NCI-H446 treated with DMSO at 0.1 percent for 48 hours (cell line): ENCODE results near the gene AP4M1.
"Not testable (repeated sequence)": the region's sequence is repeated elsewhere in the genome, so short reads cannot be mapped to it uniquely, and the experiment has no call there.

Experiments
- DNase-seq: peaks from one replicate; lab custom pipeline; 2025; lab: John Stamatoyannopoulos, UW

AP4M1 gene

GRCh38 chr7:100107890-100108289 is 6.4 kb downstream of the AP4M1 start:
- no peak for DNase-seq

- DNase-seq, result no peak
These were observed 8.2 kb downstream of the AP4M1 start for GRCh38 chr7:100109521-100110163.

- DNase-seq, result no peak
These were observed 9.7 kb downstream of the AP4M1 start for GRCh38 chr7:100111156-100111555.

- no peak for DNase-seq
These were observed 10.5 kb downstream of the AP4M1 start for GRCh38 chr7:100111914-100112313.

DNA sequence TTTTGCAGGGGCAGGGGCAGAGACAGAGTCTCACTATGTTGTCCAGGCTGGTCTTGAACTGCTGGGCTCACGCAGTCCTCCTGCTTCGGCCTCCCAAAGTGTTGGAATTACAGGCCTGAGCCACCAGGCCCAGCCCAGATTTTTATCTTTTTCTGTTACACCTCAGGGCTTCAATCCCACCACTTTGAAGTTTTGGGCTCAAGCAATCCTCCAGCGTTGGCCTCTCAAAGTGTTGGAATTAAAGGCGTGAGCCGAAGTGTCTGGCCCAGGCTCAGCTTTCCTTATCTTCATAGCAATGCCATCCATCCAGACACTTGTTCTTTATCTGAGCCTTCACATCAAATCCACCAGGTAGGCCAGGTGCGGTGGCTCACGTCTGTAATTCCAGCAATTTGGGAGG is 13.6 kb downstream of the AP4M1 start:
- DNase-seq, result no peak

DNA sequence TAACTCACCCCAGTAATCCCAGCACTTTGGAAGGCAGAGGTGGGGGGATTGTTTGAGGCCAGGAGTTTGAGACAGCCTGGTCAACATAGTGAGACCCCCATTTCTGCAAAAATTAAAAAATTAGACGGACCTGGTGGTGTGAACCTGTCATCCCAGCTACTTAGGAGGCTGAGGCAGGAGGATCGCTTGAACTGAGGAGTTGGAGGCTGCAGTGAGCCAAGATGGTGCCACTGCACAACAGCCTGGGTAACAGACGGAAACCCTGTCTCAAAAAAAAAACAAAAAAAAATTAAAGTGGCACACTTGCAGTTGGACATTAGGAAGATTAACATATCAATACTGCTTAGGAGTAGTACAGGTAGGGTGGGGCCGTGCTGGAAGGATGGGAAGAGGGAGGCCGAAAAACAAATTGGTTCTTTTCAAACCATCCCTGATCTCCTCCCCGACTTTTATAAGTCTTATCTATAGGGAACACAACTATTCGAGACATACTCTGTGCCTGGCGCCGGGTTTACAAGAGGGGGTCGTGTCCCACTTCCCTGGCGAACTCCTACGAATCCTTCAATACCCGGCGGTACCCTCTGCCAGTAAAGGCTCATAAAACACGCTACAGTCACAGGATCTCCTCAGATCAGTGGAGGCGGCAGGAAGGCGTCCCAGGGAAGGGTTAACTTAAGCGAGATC is 17.1 kb downstream of the AP4M1 start:
- DNase-seq, result no peak

GRCh38 chr7:100119072-100119969 is 17.9 kb downstream of the AP4M1 start, which contains the start of the genes CNPY4 and TAF6:
Gene CNPY4 (plus strand): TSS chr7:100119634. CDS start chr7:100119745, 111 bp downstream.
Gene TAF6 (minus strand): TSS chr7:100119358. CDS start chr7:100114209, 5,149 bp downstream.
- peak; percentile 84 for DNase-seq

- DNase-seq, result peak; percentile 50
These were observed 18.7 kb downstream of the AP4M1 start for GRCh38 chr7:100119970-100120732.

DNA sequence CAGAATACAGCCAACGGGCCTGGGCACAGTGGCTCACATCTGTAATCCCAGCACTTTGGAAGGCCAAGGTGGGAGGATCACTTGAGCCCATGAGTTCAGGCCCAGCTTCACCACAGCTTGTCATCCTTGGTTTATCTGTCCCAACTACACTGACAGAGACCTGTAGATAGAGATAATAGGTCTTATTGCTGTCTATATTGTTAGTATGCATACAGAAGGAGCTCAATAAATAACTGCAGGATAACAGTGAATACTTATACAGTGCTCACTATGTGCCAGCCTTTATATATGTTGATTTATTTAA is 19.2 kb downstream of the AP4M1 start:
- no peak for DNase-seq

GRCh38 chr7:100122067-100122466 is 20.6 kb downstream of the AP4M1 start:
- no peak for DNase-seq

GRCh38 chr7:100122568-100122967 is 21.1 kb downstream of the AP4M1 start:
- DNase-seq, result no peak

DNA sequence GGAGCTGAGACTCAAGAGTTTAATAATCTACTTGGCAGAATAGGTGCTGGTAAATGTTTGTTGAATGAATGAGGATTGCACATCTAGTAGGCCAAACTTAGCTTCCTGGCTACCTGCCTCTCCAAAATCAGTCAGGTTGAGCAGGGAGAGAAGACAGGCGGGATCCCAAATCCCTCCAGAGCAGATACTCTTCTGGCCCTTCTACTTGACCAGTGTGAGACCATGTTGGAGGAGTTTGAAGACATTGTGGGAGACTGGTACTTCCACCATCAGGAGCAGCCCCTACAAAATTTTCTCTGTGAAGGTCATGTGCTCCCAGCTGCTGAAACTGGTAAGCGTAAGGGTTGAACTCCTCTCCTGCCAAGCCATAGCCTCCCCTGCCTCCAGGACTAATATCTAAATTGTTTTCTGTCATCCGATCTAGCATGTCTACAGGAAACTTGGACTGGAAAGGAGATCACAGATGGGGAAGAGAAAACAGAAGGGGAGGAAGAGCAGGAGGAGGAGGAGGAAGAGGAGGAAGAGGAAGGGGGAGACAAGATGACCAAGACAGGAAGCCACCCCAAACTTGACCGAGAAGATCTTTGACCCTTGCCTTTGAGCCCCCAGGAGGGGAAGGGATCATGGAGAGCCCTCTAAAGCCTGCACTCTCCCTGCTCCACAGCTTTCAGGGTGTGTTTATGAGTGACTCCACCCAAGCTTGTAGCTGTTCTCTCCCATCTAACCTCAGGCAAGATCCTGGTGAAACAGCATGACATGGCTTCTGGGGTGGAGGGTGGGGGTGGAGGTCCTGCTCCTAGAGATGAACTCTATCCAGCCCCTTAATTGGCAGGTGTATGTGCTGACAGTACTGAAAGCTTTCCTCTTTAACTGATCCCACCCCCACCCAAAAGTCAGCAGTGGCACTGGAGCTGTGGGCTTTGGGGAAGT is 23.1 kb downstream of the AP4M1 start:
- no peak for DNase-seq

DNA sequence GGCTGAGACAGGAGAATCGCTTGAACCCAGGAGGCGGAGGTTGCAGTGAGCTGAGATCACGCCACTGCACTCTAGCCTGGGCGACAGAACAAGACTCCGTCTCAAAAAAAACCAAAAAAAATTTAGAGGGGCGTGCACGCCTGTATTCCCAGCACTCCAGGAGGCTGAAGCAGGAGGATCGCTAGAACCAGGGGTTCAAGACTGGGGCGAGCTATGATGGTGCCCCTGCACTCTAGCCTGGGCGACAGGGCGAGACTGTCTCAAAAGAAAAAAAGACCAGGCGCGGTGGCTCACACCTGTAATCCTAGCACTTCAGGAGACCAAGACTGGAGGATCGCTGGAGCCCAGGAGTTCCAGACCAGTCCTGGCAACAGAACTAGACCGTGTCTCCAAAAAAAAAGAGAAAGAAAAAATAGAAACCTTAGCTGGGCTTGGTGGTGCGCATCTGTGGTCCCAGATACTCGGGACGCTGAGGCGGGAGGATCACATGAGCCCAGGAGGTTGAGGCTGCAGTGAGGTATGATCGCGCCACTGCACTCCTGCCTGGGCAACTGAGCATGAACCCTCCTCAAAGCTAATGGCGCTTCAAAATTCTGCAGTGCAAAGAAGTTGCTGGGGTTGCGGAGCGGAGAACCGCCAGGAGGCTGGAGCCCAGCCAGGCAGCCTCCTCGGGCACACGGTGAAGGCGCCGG is 24.9 kb downstream of the AP4M1 start:
- DNase-seq, result no peak

GRCh38 chr7:100126931-100127865 is 25.8 kb downstream of the AP4M1 start, which contains the start of gene MBLAC1:
Gene MBLAC1 (plus strand): TSS chr7:100126967. CDS start chr7:100127396, 429 bp downstream.
- DNase-seq, result peak; percentile 67

DNA sequence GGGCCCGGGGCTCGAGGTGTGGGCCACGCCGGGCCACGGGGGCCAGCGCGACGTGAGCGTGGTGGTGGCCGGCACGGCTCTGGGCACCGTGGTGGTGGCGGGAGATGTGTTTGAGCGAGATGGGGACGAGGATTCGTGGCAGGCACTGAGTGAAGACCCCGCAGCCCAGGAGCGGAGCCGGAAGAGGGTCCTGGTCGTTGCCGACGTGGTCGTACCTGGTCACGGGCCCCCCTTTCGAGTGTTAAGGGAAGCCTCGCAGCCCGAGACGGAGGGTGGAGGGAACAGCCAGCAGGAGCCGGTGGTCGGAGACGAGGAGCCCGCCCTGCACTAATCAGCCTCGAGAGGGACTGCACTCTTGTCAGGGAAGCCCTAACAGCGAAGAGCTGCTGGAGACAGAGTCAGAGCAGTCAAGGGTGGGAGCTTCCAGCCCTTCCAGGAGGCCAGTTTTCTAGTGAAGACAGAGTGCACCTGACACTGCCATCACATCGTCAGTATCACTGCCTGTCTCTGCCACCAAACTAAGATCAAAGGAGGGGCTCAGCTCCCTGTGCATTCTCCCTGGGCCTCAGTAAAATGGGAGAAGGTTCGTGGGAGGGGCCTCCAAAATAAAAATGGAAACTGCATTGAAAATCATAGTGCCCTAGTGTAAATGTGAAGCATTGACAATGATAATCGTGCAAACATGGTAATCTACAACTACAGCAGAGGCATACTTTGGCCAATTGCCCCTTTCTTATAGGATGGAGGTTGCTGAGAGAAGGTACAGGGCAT is 26.6 kb downstream of the AP4M1 start:
- DNase-seq, result no peak

- no peak for DNase-seq
These were observed 27.2 kb downstream of the AP4M1 start for GRCh38 chr7:100128637-100128963.

DNA sequence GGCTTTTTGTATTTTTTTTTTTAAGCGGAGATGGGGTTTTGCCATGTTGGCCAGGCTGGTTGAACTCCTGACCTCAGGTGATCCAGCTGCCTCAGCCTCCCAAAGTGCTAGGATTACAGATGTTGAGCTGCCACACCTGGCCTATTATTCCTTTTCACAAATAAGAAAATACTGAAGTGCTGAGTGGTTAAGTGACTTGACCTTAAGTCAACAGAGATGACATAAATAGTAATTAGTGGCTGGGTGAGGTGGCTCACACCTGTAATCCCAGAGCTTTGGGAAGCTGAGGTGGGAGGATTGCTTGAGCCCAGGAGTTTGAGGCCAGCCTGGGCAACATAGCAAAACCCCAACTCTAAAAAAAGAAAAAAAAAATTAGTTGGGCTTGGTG is 28.8 kb downstream of the AP4M1 start:
- DNase-seq, result not testable (repeated sequence)
